Kidney (tissue), 14 donors: ENCODE data around the gene FREM1. TPM values are rescaled to one million over a fixed set of nuclear protein-coding genes. Genes with fewer than 3 reads are reported as not detected.

Experiments used
- DNase-seq, 5 donors: peaks; one replicate each; pipeline ENCODE4 v3.0.0-alpha.2; 2013 to 2020
- FAIRE-seq: peaks from 2 replicates; lab custom pipeline; 2012; peaks lifted over from hg19 to GRCh38; lab: Jason Lieb, UNC
- H3K27ac ChIP-seq, 2 donors: one replicate each; pipeline ENCODE4 v1.7.0; 2013; ENCODE audit warnings: low read depth in 2 of 2, low read length in 2 of 2, inconsistent platforms in 1 of 2
- H3K27me3 ChIP-seq: one replicate; pipeline ENCODE4 v1.7.1; 2013; ENCODE audit warnings: low read length, inconsistent platforms; ENCODE audit not compliant: control insufficient read depth, insufficient read depth
- H3K36me3 ChIP-seq, 3 donors: one replicate each; pipeline versions ENCODE4 v1.7.0 to v1.7.1; 2013; ENCODE audit warnings: low read length in 3 of 3, control low read depth in 1 of 3, inconsistent platforms in 1 of 3; ENCODE audit not compliant: insufficient read depth in 3 of 3, control insufficient read depth in 2 of 3
- H3K4me1 ChIP-seq, 3 donors: one replicate each; pipeline versions ENCODE4 v1.7.0 to v1.7.1; 2013; ENCODE audit warnings: low read length in 3 of 3, inconsistent platforms in 1 of 3, low read depth in 1 of 3; ENCODE audit not compliant: control insufficient read depth in 2 of 3, insufficient read depth in 2 of 3
- H3K4me3 ChIP-seq, 3 donors: one replicate each; pipeline versions ENCODE4 v1.7.0 to v1.8.1; 2013; ENCODE audit warnings: low read length in 3 of 3, control low read depth in 1 of 3, inconsistent platforms in 1 of 3
- H3K9ac ChIP-seq, 3 donors: one replicate each; pipeline versions ENCODE4 v1.7.0 to v1.7.1; 2013; ENCODE audit warnings: low read length in 3 of 3, control low read depth in 1 of 3, inconsistent platforms in 1 of 3
- H3K9me3 ChIP-seq, 3 donors: one replicate each; pipeline versions ENCODE4 v1.7.0 to v1.7.1; 2013; ENCODE audit warnings: low read length in 3 of 3, control low read depth in 1 of 3, inconsistent platforms in 1 of 3; ENCODE audit not compliant: control insufficient read depth in 2 of 3, insufficient read depth in 1 of 3
- CTCF ChIP-seq: IDR thresholded peaks from 3 replicates; pipeline ENCODE4 v1.5.1; 2012; ENCODE audit warnings: mild to moderate bottlenecking, moderate library complexity, borderline replicate concordance; ENCODE audit not compliant: insufficient read depth; ENCODE audit errors: extremely low read depth
- intact Hi-C: fragments of 100-400 bp; cut with DNase I; formaldehyde crosslinking; loops from one replicate; pipeline ENCODE4 v1.11.1; 2022
- polyA plus RNA-seq: library from polyadenylated mRNA; stranded (reverse); fragments of 350-450 nt; fragmentation: Illumina TruSeq; extraction: RNeasy Lipid Tissue Mini Kit (QIAGEN cat#74804); gene quantifications from one replicate; pipeline ENCODE4 v1.2.3, GENCODE V29; 2014; ENCODE audit warnings: low read depth, low replicate concordance; ENCODE audit not compliant: insufficient read depth
- total RNA-seq: library from RNA; stranded (reverse); fragmentation: NEBNext Ultra II Directional; extraction: Animal tissue kit (Norgen Biotek cat#: 25700); gene quantifications from one replicate; pipeline ENCODE4 v1.2.1, GENCODE V29; 2021
- donor health status: control.
- donor health status: control.
- donor health status: control.
- donor health status: control.
- donor health status: control.
- donor health status: DM: yes; HTN: yes; CAD: no.
- donor health status: Normal renal cell carcinoma (clear cell type).

Gene FREM1
- total and polyA plus RNA-seq, 2 donors from 2014 or later: 8.3 to 17.0 TPM

GRCh38 chr9:14731294-14731981 is 178.8 kb downstream of the FREM1 start:
- no peak for TF ChIP-seq CTCF
- FAIRE-seq: no peak

GRCh38 chr9:14730461-14730898 is 179.7 kb downstream of the FREM1 start:
- Histone ChIP-seq H3K9me3 (no peaks in the 10 kb centered on the region), H3K27me3 (no peaks in the 10 kb centered on the region), H3K9ac (no peak overlapping the region), H3K4me3 (no peak overlapping the region), H3K27ac (no peak overlapping the region), H3K4me1 (no peaks in the 10 kb centered on the region), H3K36me3 (no peaks in the 10 kb centered on the region)
- DNase-seq: no peak
- intact Hi-C loops: no loop called here
- FAIRE-seq: no peak
- TF ChIP-seq CTCF: no peak

More at GRCh38 chr9:14731294-14731981, 178.8 kb downstream of the FREM1 start:
- Histone ChIP-seq H3K9me3 (no peaks in the 10 kb centered on the region), H3K9ac (no peak overlapping the region), H3K36me3 (peaks cover 0 to 2% (median under 1%) of the 10 kb centered on the region in 3 donors), H3K4me1 (no peaks in the 10 kb centered on the region), H3K4me3 (no peak overlapping the region), H3K27me3 (no peaks in the 10 kb centered on the region), H3K27ac (no peak overlapping the region)
- DNase-seq: no peak
- intact Hi-C loops: no loop called here

GRCh38 chr9:14723301-14723700 is 186.9 kb downstream of the FREM1 start:
- H3K36me3 ChIP-seq: no peaks in the 10 kb centered on the region
- no peaks in the 10 kb centered on the region for H3K27me3 ChIP-seq
- intact Hi-C loops: no loop called here
- H3K9me3 ChIP-seq: no peaks in the 10 kb centered on the region
- H3K4me1 ChIP-seq: no peaks in the 10 kb centered on the region
- no peak overlapping the region for H3K9ac ChIP-seq
- H3K4me3 ChIP-seq: no peak overlapping the region
- no peak for TF ChIP-seq CTCF
- FAIRE-seq: no peak
- no peak for DNase-seq
- no peak overlapping the region for H3K27ac ChIP-seq
